Measurements from ENCODE around the gene SLC35G3.

DNA sequence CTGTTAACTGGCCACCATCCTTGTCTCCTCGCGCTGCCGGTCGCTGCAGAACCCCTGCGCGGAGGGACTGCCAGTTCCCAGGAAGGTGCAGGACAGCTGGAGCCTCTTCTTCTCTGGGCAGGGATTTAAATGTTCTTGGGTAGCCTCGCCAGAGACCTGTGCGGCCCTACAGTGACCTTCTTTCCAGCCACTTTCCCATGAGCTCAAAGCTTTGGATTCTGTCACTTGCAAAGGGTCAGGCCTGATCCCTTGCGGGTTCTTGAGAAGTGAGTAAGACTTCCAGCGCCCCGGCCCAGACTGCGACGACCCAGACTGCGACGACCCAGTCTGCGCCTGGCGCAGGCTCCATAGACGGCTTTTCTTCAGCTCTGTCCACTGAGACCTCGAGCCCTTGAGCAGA, 47.3 kb upstream of the SLC35G3 start:
- TF ChIP-seq BCL11A (IDR thresholded peaks at IDR 0.05; ENCODE audit: low read depth, low read length) (no peak), POLR2AphosphoS5 (IDR thresholded peaks at IDR 0.05; ENCODE audit: low read length) (no peak), TAF1 (IDR thresholded peaks at IDR 0.05; ENCODE audit: borderline replicate concordance, low read depth, low read length) (no peak), ATF7 (IDR thresholded peaks at IDR 0.05; ENCODE audit: low read depth) (no peak)
- TF ChIP-seq, protein P1, sequence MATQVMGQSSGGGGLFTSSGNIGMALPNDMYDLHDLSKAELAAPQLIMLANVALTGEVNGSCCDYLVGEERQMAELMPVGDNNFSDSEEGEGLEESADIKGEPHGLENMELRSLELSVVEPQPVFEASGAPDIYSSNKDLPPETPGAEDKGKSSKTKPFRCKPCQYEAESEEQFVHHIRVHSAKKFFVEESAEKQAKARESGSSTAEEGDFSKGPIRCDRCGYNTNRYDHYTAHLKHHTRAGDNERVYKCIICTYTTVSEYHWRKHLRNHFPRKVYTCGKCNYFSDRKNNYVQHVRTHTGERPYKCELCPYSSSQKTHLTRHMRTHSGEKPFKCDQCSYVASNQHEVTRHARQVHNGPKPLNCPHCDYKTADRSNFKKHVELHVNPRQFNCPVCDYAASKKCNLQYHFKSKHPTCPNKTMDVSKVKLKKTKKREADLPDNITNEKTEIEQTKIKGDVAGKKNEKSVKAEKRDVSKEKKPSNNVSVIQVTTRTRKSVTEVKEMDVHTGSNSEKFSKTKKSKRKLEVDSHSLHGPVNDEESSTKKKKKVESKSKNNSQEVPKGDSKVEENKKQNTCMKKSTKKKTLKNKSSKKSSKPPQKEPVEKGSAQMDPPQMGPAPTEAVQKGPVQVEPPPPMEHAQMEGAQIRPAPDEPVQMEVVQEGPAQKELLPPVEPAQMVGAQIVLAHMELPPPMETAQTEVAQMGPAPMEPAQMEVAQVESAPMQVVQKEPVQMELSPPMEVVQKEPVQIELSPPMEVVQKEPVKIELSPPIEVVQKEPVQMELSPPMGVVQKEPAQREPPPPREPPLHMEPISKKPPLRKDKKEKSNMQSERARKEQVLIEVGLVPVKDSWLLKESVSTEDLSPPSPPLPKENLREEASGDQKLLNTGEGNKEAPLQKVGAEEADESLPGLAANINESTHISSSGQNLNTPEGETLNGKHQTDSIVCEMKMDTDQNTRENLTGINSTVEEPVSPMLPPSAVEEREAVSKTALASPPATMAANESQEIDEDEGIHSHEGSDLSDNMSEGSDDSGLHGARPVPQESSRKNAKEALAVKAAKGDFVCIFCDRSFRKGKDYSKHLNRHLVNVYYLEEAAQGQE (IDR thresholded peaks at IDR 0.05; ENCODE audit: low read depth, low read length): no peak

Data from GM12878 (cell line).